GM19395 (cell line): ENCODE data around the gene MCTP1.

ENCODE experiments used
- ATAC-seq: cut with Tn5 transposase; IDR thresholded peaks from one replicate; pipeline ENCODE4 v1.9.1; 2021; ENCODE audit warnings: mild to moderate bottlenecking, moderate library complexity; ENCODE audit not compliant: unreplicated experiment

Gene MCTP1

GRCh38 chr5:94736498-94736897 is 548.4 kb downstream of the MCTP1 start:
- no peak for ATAC-seq

- ATAC-seq = no peak
Observed at GRCh38 chr5:94731471-94731870, 553.4 kb downstream of the MCTP1 start.

GRCh38 chr5:94725142-94725541 is 559.8 kb downstream of the MCTP1 start:
- ATAC-seq = no peak

- ATAC-seq = no peak
Observed at GRCh38 chr5:94715768-94716167, 569.1 kb downstream of the MCTP1 start.

- no peak for ATAC-seq
Observed at GRCh38 chr5:94711785-94712184, 573.1 kb downstream of the MCTP1 start.

- no peak for ATAC-seq
Observed at GRCh38 chr5:94709277-94709676, 575.6 kb downstream of the MCTP1 start.

- ATAC-seq = no peak
Observed at GRCh38 chr5:94707359-94707758, 577.5 kb downstream of the MCTP1 start.

GRCh38 chr5:94705427-94705826 is 579.5 kb downstream of the MCTP1 start:
- ATAC-seq = no peak

GRCh38 chr5:94702729-94703128 is 582.2 kb downstream of the MCTP1 start:
- peak; percentile 76 for ATAC-seq

- ATAC-seq = peak; percentile 89
Observed at GRCh38 chr5:94700592-94700991, 584.3 kb downstream of the MCTP1 start.

GRCh38 chr5:94699562-94699961 is 585.3 kb downstream of the MCTP1 start:
- ATAC-seq = no peak

- no peak for ATAC-seq
Observed at GRCh38 chr5:94698197-94698596, 586.7 kb downstream of the MCTP1 start.

- ATAC-seq = no peak
Observed at GRCh38 chr5:94694671-94695070, 590.2 kb downstream of the MCTP1 start.

GRCh38 chr5:94693845-94694370 is 591.0 kb downstream of the MCTP1 start:
- ATAC-seq = no peak

GRCh38 chr5:94693043-94693822 is 591.7 kb downstream of the MCTP1 start:
- ATAC-seq = peak; percentile 73

GRCh38 chr5:94692581-94692980 is 592.3 kb downstream of the MCTP1 start:
- ATAC-seq = no peak

- no peak for ATAC-seq
Observed at GRCh38 chr5:94691949-94692348, 592.9 kb downstream of the MCTP1 start.

- no peak for ATAC-seq
Observed at GRCh38 chr5:94691291-94691690, 593.6 kb downstream of the MCTP1 start.

GRCh38 chr5:94690778-94691177 is 594.1 kb downstream of the MCTP1 start:
- ATAC-seq = no peak

- no peak for ATAC-seq
Observed at GRCh38 chr5:94689908-94690307, 595.0 kb downstream of the MCTP1 start.

- no peak for ATAC-seq
Observed at GRCh38 chr5:94682814-94683520, 601.9 kb downstream of the MCTP1 start.

- ATAC-seq = no peak
Observed at GRCh38 chr5:94675965-94676618, 608.8 kb downstream of the MCTP1 start.
